ENCODE measurements around the gene SMOC2.

SMOC2 gene

DNA sequence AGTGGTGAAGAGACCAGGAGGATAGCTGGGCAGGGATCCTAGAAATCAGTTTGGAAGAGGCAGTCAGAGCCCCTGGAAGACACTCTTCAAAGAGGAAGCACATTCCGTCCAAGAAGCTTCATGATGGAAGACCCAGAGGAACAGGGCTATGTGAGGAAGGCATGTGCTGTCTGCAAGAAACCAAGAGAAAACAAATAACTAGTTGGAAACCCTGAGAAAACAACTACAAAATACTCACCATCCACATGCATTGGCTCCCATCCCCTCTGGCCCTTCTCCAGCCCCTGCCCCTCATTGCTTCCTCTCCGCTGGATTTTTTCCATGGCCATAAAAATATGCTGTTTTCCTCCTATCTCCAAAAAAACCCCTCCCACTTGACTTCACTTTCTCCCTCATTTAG lies 40.9 kb upstream of the SMOC2 start:
- TF ChIP-seq, protein P1, sequence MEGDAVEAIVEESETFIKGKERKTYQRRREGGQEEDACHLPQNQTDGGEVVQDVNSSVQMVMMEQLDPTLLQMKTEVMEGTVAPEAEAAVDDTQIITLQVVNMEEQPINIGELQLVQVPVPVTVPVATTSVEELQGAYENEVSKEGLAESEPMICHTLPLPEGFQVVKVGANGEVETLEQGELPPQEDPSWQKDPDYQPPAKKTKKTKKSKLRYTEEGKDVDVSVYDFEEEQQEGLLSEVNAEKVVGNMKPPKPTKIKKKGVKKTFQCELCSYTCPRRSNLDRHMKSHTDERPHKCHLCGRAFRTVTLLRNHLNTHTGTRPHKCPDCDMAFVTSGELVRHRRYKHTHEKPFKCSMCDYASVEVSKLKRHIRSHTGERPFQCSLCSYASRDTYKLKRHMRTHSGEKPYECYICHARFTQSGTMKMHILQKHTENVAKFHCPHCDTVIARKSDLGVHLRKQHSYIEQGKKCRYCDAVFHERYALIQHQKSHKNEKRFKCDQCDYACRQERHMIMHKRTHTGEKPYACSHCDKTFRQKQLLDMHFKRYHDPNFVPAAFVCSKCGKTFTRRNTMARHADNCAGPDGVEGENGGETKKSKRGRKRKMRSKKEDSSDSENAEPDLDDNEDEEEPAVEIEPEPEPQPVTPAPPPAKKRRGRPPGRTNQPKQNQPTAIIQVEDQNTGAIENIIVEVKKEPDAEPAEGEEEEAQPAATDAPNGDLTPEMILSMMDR (IDR thresholded peaks at IDR 0.05; ENCODE audit: borderline replicate concordance, control extremely low read depth, extremely low read depth, insufficient read depth, missing control alignments): no peak
- DNase-seq (ENCODE audit: low spot score): no peak
- in situ Hi-C loops (cut with MboI; ENCODE audit: low sequenced_read_pairs, unreplicated experiment): no loop called here

- TF ChIP-seq, protein P1 (IDR thresholded peaks at IDR 0.05; ENCODE audit: borderline replicate concordance, control extremely low read depth, extremely low read depth, insufficient read depth, missing control alignments): no peak
- in situ Hi-C loops (cut with MboI; ENCODE audit: low sequenced_read_pairs, unreplicated experiment): no loop called here
- no peak for DNase-seq (ENCODE audit: low spot score)
Measured at GRCh38 chr6:168403370-168404005, 37.5 kb upstream of the SMOC2 start.

GRCh38 chr6:168404560-168404959 lies 36.4 kb upstream of the SMOC2 start:
- no peak for DNase-seq (ENCODE audit: low spot score)
- TF ChIP-seq, protein P1 (IDR thresholded peaks at IDR 0.05; ENCODE audit: borderline replicate concordance, control extremely low read depth, extremely low read depth, insufficient read depth, missing control alignments): no peak
- in situ Hi-C loops (cut with MboI; ENCODE audit: low sequenced_read_pairs, unreplicated experiment): no loop called here

GRCh38 chr6:168407842-168408241 lies 33.1 kb upstream of the SMOC2 start:
- no peak for DNase-seq (ENCODE audit: low spot score)
- in situ Hi-C loops (cut with MboI; ENCODE audit: low sequenced_read_pairs, unreplicated experiment): no loop called here
- TF ChIP-seq, protein P1 (IDR thresholded peaks at IDR 0.05; ENCODE audit: borderline replicate concordance, control extremely low read depth, extremely low read depth, insufficient read depth, missing control alignments): no peak

GRCh38 chr6:168408504-168409136 lies 32.4 kb upstream of the SMOC2 start:
- no peak for DNase-seq (ENCODE audit: low spot score)
- in situ Hi-C loops (cut with MboI; ENCODE audit: low sequenced_read_pairs, unreplicated experiment): no loop called here
- TF ChIP-seq, protein P1 (IDR thresholded peaks at IDR 0.05; ENCODE audit: borderline replicate concordance, control extremely low read depth, extremely low read depth, insufficient read depth, missing control alignments): no peak

GRCh38 chr6:168410035-168410434 lies 30.9 kb upstream of the SMOC2 start:
- TF ChIP-seq, protein P1 (IDR thresholded peaks at IDR 0.05; ENCODE audit: borderline replicate concordance, control extremely low read depth, extremely low read depth, insufficient read depth, missing control alignments): no peak
- in situ Hi-C loops (cut with MboI; ENCODE audit: low sequenced_read_pairs, unreplicated experiment): no loop called here
- no peak for DNase-seq (ENCODE audit: low spot score)
